ENCODE measurements around the gene OTOL1. TPM values are rescaled to one million over a fixed set of nuclear protein-coding genes. Genes with fewer than 3 reads are reported as not detected.
"Not testable (repeated sequence)": the region's sequence is repeated elsewhere in the genome, so short reads cannot be mapped to it uniquely, and the experiment has no call there.

Gene OTOL1
- total RNA-seq, 2 donors from 2014 or later = not detected

GRCh38 chr3:161490845-161491244 lies 5.8 kb upstream of the OTOL1 start:
- not testable (repeated sequence) for DNase-seq; H3K9me3 Mint-ChIP-seq; H3K36me3 Mint-ChIP-seq (ENCODE audit: insufficient read depth in 2 of 2); H3K4me1 Mint-ChIP-seq (ENCODE audit: low read depth); H3K27ac Mint-ChIP-seq; H3K4me3 Mint-ChIP-seq; ATAC-seq (replicated peaks in 1 of 2)
- peaks cover 24% of the 10 kb centered on the region for H3K27me3 Mint-ChIP-seq (ENCODE audit: low read depth)

DNA sequence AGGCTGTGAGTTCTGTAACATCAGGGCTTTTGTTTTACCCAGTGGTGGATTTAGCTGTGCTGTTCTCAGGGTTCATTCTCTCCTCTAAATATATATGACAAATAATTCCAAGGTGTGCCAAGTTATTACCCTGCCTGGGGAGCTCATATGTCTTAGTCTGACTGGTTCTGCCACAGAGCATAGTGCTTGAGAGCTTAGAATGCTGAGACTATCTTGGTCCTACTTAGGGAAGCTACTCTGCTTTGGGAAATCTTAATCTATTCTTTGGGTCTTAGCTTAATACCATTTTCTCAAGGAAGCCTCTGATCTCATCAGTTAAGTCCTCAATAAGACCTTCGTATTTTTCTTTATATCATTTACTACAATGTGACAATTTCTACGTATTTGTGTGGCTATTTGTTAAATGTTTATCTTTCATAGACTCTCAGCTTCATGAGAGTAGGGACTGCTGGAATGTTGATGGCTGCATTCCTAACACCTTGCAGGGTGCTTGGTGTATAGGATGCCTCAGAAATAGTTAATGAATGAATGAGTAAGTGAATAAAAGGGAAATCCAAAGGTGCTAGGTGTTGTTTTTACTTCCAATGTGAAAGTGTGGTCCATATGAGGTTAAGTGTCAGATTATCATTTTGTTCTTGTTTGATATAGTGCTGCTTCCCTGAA lies 1.8 kb downstream of the OTOL1 start:
- Mint-ChIP-seq H3K9me3 (peaks cover 0 to 3% of the 10 kb centered on the region in 2 donors), H3K4me1 (ENCODE audit: low read depth) (no peaks in the 10 kb centered on the region), H3K27ac (no peak overlapping the region), H3K27me3 (ENCODE audit: low read depth) (peaks cover 6% of the 10 kb centered on the region), H3K36me3 (ENCODE audit: insufficient read depth in 2 of 2) (no peaks in the 10 kb centered on the region), H3K4me3 (no peak overlapping the region)
- DNase-seq = no peak
- no peak for ATAC-seq (replicated peaks in 1 of 2)

- Mint-ChIP-seq H3K27me3 (ENCODE audit: low read depth) (peaks cover 4% of the 10 kb centered on the region), H3K36me3 (ENCODE audit: insufficient read depth in 2 of 2) (no peaks in the 10 kb centered on the region), H3K27ac (no peak overlapping the region), H3K4me1 (ENCODE audit: low read depth) (no peaks in the 10 kb centered on the region), H3K4me3 (no peak overlapping the region), H3K9me3 (peaks cover 0 to 2% of the 10 kb centered on the region in 2 donors)
- no peak for ATAC-seq (replicated peaks in 1 of 2)
- DNase-seq = no peak
These were observed 3.6 kb downstream of the OTOL1 start for GRCh38 chr3:161500068-161500796.

DNA sequence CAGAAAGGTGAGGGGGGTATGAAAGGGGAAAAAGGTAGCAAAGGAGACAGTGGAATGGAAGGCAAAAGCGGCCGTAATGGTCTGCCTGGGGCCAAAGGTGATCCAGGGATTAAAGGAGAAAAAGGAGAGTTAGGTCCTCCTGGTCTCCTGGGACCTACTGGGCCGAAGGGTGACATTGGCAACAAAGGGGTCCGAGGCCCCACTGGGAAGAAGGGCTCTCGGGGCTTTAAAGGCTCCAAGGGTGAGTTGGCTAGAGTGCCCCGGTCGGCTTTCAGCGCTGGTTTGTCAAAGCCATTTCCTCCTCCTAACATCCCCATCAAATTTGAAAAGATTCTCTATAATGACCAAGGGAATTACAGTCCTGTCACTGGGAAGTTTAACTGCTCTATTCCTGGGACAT lies 6.7 kb downstream of the OTOL1 start:
- Mint-ChIP-seq H3K27ac (no peak overlapping the region), H3K4me3 (no peak overlapping the region), H3K9me3 (no peaks in the 10 kb centered on the region), H3K36me3 (ENCODE audit: insufficient read depth in 2 of 2) (no peaks in the 10 kb centered on the region), H3K27me3 (ENCODE audit: low read depth) (no peaks in the 10 kb centered on the region), H3K4me1 (ENCODE audit: low read depth) (no peaks in the 10 kb centered on the region)
- DNase-seq = no peak
- ATAC-seq (replicated peaks in 1 of 2) = no peak

GRCh38 chr3:161508852-161509477 lies 12.4 kb downstream of the OTOL1 start:
- no peaks in the 10 kb centered on the region for H3K9me3 Mint-ChIP-seq
- no peaks in the 10 kb centered on the region for H3K27me3 Mint-ChIP-seq (ENCODE audit: low read depth)
- H3K36me3 Mint-ChIP-seq (ENCODE audit: insufficient read depth in 2 of 2) = no peaks in the 10 kb centered on the region
- no peak for ATAC-seq (replicated peaks in 1 of 2)
- H3K4me3 Mint-ChIP-seq = no peak overlapping the region
- no peak overlapping the region for H3K27ac Mint-ChIP-seq
- no peaks in the 10 kb centered on the region for H3K4me1 Mint-ChIP-seq (ENCODE audit: low read depth)
- DNase-seq = no peak

GRCh38 chr3:161510510-161511260 lies 14.1 kb downstream of the OTOL1 start:
- H3K4me1 Mint-ChIP-seq (ENCODE audit: low read depth) = no peaks in the 10 kb centered on the region
- no peak overlapping the region for H3K27ac Mint-ChIP-seq
- H3K4me3 Mint-ChIP-seq = no peak overlapping the region
- H3K9me3 Mint-ChIP-seq = no peaks in the 10 kb centered on the region
- H3K36me3 Mint-ChIP-seq (ENCODE audit: insufficient read depth in 2 of 2) = no peaks in the 10 kb centered on the region
- H3K27me3 Mint-ChIP-seq (ENCODE audit: low read depth) = no peaks in the 10 kb centered on the region
- DNase-seq (no peak), ATAC-seq (replicated peaks in 1 of 2) (no peak)

- ATAC-seq (replicated peaks in 1 of 2) (no peak), DNase-seq (no peak)
- H3K4me1 Mint-ChIP-seq (ENCODE audit: low read depth) = no peaks in the 10 kb centered on the region
- H3K4me3 Mint-ChIP-seq = no peak overlapping the region
- H3K9me3 Mint-ChIP-seq = no peaks in the 10 kb centered on the region
- no peak overlapping the region for H3K27ac Mint-ChIP-seq
- no peaks in the 10 kb centered on the region for H3K27me3 Mint-ChIP-seq (ENCODE audit: low read depth)
- no peaks in the 10 kb centered on the region for H3K36me3 Mint-ChIP-seq (ENCODE audit: insufficient read depth in 2 of 2)
These were observed 27.3 kb downstream of the OTOL1 start for GRCh38 chr3:161523916-161524315.

DNA sequence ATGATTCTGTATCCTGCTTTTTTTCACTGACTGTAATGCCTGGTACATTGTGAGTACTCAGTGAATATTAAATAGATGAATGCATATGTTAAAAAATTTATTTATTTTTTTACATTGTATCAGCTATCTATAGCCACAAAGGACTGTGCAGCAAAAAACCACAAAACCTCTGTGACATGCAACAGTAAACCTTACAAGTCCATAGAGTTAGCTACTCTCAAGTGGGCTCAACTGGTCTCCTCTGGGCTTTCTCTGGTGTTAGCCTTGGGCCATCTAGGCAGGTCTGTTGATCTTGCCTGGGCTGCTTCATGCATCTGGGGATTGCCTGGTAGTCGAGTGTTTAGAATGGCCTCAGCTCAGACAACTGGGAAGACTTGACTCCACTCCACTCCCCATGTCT lies 35.3 kb downstream of the OTOL1 start:
- H3K4me3 Mint-ChIP-seq = no peak overlapping the region
- H3K4me1 Mint-ChIP-seq (ENCODE audit: low read depth) = no peaks in the 10 kb centered on the region
- H3K36me3 Mint-ChIP-seq (ENCODE audit: insufficient read depth in 2 of 2) = no peaks in the 10 kb centered on the region
- H3K9me3 Mint-ChIP-seq = no peaks in the 10 kb centered on the region
- DNase-seq = no peak
- ATAC-seq (replicated peaks in 1 of 2) = no peak
- no peaks in the 10 kb centered on the region for H3K27me3 Mint-ChIP-seq (ENCODE audit: low read depth)
- H3K27ac Mint-ChIP-seq = no peak overlapping the region

GRCh38 chr3:161540594-161540993 lies 44.0 kb downstream of the OTOL1 start:
- Mint-ChIP-seq H3K36me3 (ENCODE audit: insufficient read depth in 2 of 2) (no peaks in the 10 kb centered on the region), H3K9me3 (no peaks in the 10 kb centered on the region), H3K27ac (no peak overlapping the region), H3K27me3 (ENCODE audit: low read depth) (no peaks in the 10 kb centered on the region), H3K4me3 (no peak overlapping the region), H3K4me1 (ENCODE audit: low read depth) (no peaks in the 10 kb centered on the region)
- ATAC-seq (replicated peaks in 1 of 2) (no peak), DNase-seq (no peak)

DNA sequence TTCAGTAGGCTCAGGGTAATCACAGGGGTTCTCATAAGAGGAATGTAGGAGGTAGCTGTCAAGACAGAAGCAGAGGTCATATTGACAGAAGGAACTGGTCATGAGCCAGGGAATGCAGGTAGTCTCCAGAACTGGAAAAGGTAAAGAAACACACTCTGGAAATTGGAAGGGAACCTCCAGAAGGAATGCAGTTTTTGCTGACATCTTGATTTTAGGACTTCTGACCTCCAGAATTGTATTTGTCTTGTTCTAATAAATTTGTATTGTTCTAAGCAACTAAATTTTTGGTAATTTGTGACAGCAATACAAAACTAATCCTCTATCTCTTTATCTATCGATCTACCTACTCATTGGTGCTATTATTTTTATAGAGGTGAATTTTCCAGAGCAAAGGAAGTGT lies 49.2 kb downstream of the OTOL1 start:
- ATAC-seq (replicated peaks in 1 of 2) (no peak), DNase-seq (no peak)
- H3K4me1 Mint-ChIP-seq (ENCODE audit: low read depth) = no peaks in the 10 kb centered on the region
- peaks cover 2% of the 10 kb centered on the region for H3K27me3 Mint-ChIP-seq (ENCODE audit: low read depth)
- H3K4me3 Mint-ChIP-seq = no peak overlapping the region
- no peak overlapping the region for H3K27ac Mint-ChIP-seq
- H3K9me3 Mint-ChIP-seq = no peaks in the 10 kb centered on the region
- no peaks in the 10 kb centered on the region for H3K36me3 Mint-ChIP-seq (ENCODE audit: insufficient read depth in 2 of 2)

GRCh38 chr3:161548301-161548700 lies 51.7 kb downstream of the OTOL1 start:
- H3K4me1 Mint-ChIP-seq (ENCODE audit: low read depth) = no peaks in the 10 kb centered on the region
- no peaks in the 10 kb centered on the region for H3K36me3 Mint-ChIP-seq (ENCODE audit: insufficient read depth in 2 of 2)
- DNase-seq (no peak), ATAC-seq (replicated peaks in 1 of 2) (no peak)
- peaks cover 9% of the 10 kb centered on the region for H3K27me3 Mint-ChIP-seq (ENCODE audit: low read depth)
- H3K27ac Mint-ChIP-seq = no peak overlapping the region
- no peak overlapping the region for H3K4me3 Mint-ChIP-seq
- no peaks in the 10 kb centered on the region for H3K9me3 Mint-ChIP-seq

- Mint-ChIP-seq H3K27ac (peak overlapping the region; percentile 4), H3K9me3 (no peaks in the 10 kb centered on the region), H3K36me3 (ENCODE audit: insufficient read depth in 2 of 2) (no peaks in the 10 kb centered on the region), H3K4me1 (ENCODE audit: low read depth) (no peaks in the 10 kb centered on the region), H3K4me3 (no peak overlapping the region), H3K27me3 (ENCODE audit: low read depth) (peaks cover 14% of the 10 kb centered on the region)
- DNase-seq (no peak), ATAC-seq (replicated peaks in 1 of 2) (no peak)
These were observed 52.7 kb downstream of the OTOL1 start for GRCh38 chr3:161549261-161549660.
